Measurements from ENCODE around the gene APOL4. TPM values are rescaled to one million over a fixed set of nuclear protein-coding genes. Genes with fewer than 3 reads are reported as not detected.
"Not testable (repeated sequence)": the region's sequence is repeated elsewhere in the genome, so short reads cannot be mapped to it uniquely, and the experiment has no call there.

Gene APOL4, protein sequence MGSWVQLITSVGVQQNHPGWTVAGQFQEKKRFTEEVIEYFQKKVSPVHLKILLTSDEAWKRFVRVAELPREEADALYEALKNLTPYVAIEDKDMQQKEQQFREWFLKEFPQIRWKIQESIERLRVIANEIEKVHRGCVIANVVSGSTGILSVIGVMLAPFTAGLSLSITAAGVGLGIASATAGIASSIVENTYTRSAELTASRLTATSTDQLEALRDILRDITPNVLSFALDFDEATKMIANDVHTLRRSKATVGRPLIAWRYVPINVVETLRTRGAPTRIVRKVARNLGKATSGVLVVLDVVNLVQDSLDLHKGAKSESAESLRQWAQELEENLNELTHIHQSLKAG
- total RNA-seq (19.4 TPM), polyA plus RNA-seq (ENCODE audit: insufficient read depth in 1 of 8, insufficient read length in 8 of 8, low replicate concordance in 1 of 8) (10 to 100 TPM in 7 of 8 donors, 1 to 10 TPM in 1; 8.4 to 22.7 (median 21.2) TPM)
- long read RNA-seq, donor 1: 0 reads
- long read RNA-seq, donor 2: 0 reads
- long read RNA-seq, donor 3, partial matches to known transcripts: 5 of 5 reads
- long read RNA-seq, donor 3, other reads (novel, unspliced or antisense): 0 of 5 reads
- long read RNA-seq, donor 4, partial matches to known transcripts: 6 of 6 reads
- long read RNA-seq, donor 4, other reads (novel, unspliced or antisense): 0 of 6 reads
- long read RNA-seq, donor 5, partial matches to known transcripts: 5 of 5 reads
- long read RNA-seq, donor 5, other reads (novel, unspliced or antisense): 0 of 5 reads
- long read RNA-seq, donor 6, partial matches to known transcripts: 12 of 12 reads
- long read RNA-seq, donor 6, other reads (novel, unspliced or antisense): 0 of 12 reads
- long read RNA-seq, donor 7, partial matches to known transcripts: 6 of 6 reads
- long read RNA-seq, donor 7, other reads (novel, unspliced or antisense): 0 of 6 reads
- long read RNA-seq, donor 8: 0 reads
- long read RNA-seq, donor 9: 0 reads
- long read RNA-seq, donor 10, partial matches to known transcripts: 6 of 6 reads
- long read RNA-seq, donor 10, other reads (novel, unspliced or antisense): 0 of 6 reads
- long read RNA-seq, donor 11, partial matches to known transcripts: 22 of 22 reads
- long read RNA-seq, donor 11, other reads (novel, unspliced or antisense): 0 of 22 reads

DNA sequence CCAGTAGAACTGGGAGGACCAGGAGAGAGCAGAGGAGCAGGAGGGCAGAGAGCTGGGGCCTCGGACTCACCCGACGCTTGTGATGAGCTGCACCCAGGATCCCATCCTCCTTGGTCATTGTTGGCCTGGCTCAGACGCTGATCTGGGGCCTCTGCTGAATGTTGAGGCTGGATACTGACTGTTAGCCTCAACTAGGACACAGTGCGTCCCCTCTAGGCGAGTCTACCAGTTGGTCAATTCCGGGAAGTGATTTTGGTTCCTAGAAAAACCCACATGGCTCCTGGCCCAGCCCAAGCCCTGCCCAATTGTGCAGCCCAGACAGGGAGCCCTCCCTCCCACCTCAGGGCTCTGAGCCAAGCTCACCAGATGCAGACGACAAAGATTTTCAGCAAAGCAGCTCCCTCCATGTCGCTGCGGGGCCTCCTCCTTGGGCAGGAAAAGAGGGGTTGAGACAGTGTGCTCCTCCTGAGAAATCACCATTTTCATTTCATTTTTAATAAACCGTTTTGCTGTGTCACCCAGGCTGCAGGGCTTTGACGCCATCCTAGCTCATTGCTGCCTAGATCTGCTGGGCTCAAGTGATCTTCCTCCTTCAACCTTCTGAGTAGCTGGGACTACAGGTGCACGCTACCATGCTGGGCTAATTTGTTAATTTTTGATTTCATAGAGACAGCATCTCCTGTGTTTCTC is at the start of gene APOL4:
TSS of gene APOL4 (minus strand) at position 180 of the 690 bp plus-strand sequence. CDS start at position 105, 75 bp downstream.
- Histone ChIP-seq H3K9me3 (replicated peaks; ENCODE audit: control insufficient read depth, low read depth, low read length) (no peaks in the 10 kb centered on the region), H3K27me3 (ENCODE audit: control insufficient read depth, insufficient read depth, low read length) (no peaks in the 10 kb centered on the region), H3K4me3 (ENCODE audit: low read length) (no peak within 1 kb of the TSS), H3K4me1 (ENCODE audit: control insufficient read depth, insufficient read depth, low read length) (peaks cover 40% of the 10 kb centered on the region), H3K36me3 (ENCODE audit: control insufficient read depth, insufficient read depth, low read length) (no peaks in the 10 kb centered on the region), H3K27ac (ENCODE audit: low read length) (peak within 1 kb of the TSS; percentile 92)
- peak; percentile 94 for DNase-seq
- WGBS (ENCODE audit: insufficient coverage): 33% methylated on average over 4 of the region's 13 CpGs

DNA sequence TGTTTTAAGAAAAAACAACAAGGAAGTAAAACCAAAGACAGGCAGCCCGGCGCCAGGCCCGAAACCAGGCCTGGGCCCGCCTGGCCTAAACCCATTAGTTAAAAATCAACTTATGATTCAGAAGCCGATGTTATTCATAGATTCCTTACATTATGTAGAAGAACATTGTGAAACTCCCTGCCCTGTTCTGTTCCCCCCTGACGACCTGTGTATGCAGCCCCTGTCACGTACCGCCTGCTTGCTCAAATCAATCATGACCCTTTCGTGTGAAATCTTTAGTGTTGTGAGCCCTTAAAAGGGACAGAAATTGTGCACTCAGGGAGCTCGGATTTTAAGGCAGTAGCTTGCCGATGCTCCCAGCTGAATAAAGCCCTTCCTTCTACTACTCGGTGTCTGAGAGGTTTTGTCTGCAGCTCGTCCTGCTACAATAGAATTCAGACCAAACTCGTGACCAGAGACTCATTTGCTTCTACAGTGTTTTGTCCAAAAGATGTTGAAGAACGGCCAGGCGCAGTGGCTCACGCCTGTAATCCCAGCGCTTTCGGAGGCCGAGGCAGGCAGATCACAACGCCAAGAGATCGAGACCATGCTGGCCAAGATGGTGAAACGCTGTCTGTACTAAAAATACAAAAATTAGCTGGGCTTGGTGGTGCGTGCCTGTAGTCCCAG is 48.8 kb upstream of the APOL4 start:
- H3K27me3 ChIP-seq (ENCODE audit: control insufficient read depth, insufficient read depth, low read length); H3K4me3 ChIP-seq (ENCODE audit: low read length); H3K27ac ChIP-seq (ENCODE audit: low read length); H3K9me3 ChIP-seq (replicated peaks; ENCODE audit: control insufficient read depth, low read depth, low read length); DNase-seq; H3K36me3 ChIP-seq (ENCODE audit: control insufficient read depth, insufficient read depth, low read length): not testable (repeated sequence)
- peaks cover 33% of the 10 kb centered on the region for H3K4me1 ChIP-seq (ENCODE audit: control insufficient read depth, insufficient read depth, low read length)
- 84% methylated on average over 21 of the region's 24 CpGs for WGBS (ENCODE audit: insufficient coverage)

DNA sequence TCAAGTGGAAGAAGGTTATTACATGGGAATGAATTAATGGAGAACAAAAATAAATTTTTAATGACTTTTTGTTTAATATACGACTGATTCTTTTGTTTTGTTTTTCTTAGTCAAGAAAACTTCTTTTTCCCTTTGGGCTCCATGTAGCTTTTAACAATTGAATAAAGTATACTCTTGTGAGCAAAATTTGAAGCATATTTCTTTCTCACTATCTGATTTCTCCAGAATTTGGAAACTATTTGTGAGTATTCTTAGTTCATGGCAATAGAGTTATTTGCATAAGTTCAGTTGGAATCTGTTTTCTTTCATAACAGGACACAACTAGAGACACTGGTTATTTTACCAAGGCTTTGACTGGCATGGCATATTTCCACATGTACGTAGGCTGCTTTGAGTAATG is 47.6 kb upstream of the APOL4 start:
- Histone ChIP-seq H3K36me3 (ENCODE audit: control insufficient read depth, insufficient read depth, low read length) (no peaks in the 10 kb centered on the region), H3K9me3 (replicated peaks; ENCODE audit: control insufficient read depth, low read depth, low read length) (peaks cover 7% of the 10 kb centered on the region), H3K4me3 (ENCODE audit: low read length) (no peak overlapping the region), H3K27me3 (ENCODE audit: control insufficient read depth, insufficient read depth, low read length) (no peaks in the 10 kb centered on the region), H3K27ac (ENCODE audit: low read length) (no peak overlapping the region), H3K4me1 (ENCODE audit: control insufficient read depth, insufficient read depth, low read length) (peaks cover 33% of the 10 kb centered on the region)
- DNase-seq: no peak
- no CpG with 5 or more reads among the region's 2 CpGs for WGBS (ENCODE audit: insufficient coverage)

DNA sequence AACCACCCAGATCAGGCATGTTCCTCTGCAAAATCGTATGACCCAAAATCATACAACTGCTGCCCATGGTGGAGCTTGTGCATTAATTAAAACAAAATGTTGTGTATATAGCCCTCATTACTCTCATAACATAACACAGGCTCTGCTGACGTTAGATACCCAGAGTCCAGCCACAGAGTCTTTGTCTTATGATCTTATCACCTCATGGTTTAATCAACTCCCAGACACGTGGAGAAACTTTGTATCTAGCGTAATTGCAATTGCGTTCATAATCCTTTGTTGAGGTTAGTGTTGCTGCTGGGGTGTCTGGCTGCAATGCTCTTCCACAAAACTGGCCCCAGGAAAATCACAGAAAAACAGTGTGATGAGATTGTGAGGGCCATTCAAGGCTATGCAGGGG is 46.3 kb upstream of the APOL4 start:
- Histone ChIP-seq H3K27ac (ENCODE audit: low read length) (no peak overlapping the region), H3K4me1 (ENCODE audit: control insufficient read depth, insufficient read depth, low read length) (peaks cover 31% of the 10 kb centered on the region), H3K9me3 (replicated peaks; ENCODE audit: control insufficient read depth, low read depth, low read length) (peaks cover 7% of the 10 kb centered on the region), H3K36me3 (ENCODE audit: control insufficient read depth, insufficient read depth, low read length) (no peaks in the 10 kb centered on the region), H3K27me3 (ENCODE audit: control insufficient read depth, insufficient read depth, low read length) (no peaks in the 10 kb centered on the region), H3K4me3 (ENCODE audit: low read length) (no peak overlapping the region)
- no CpG with 5 or more reads among the region's 5 CpGs for WGBS (ENCODE audit: insufficient coverage)
- DNase-seq: no peak

DNA sequence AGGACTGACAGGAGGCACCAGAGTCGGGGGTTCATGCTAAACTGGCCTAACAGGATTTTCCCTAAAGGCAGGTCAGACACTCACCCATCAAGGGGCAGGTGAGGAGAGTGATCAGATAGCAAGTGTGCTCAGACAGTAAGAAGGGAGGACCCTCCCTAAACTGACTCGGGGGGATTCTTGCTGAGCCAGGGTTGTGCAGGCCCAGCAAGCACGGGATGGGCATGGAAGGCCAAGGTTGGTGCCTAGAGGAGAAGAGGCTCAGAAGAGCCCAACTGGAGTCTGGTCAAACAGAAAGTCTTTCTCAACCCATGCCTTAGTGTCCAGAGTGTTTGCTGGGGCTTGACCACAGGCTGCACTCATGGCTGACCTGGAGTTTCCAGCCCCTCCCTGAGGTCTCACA is 45.1 kb upstream of the APOL4 start:
- H3K27me3 ChIP-seq (ENCODE audit: control insufficient read depth, insufficient read depth, low read length): no peaks in the 10 kb centered on the region
- H3K27ac ChIP-seq (ENCODE audit: low read length): no peak overlapping the region
- WGBS (ENCODE audit: insufficient coverage): 88% methylated on average over 2 of the region's 3 CpGs
- H3K9me3 ChIP-seq (replicated peaks; ENCODE audit: control insufficient read depth, low read depth, low read length): peaks cover 7% of the 10 kb centered on the region
- no peaks in the 10 kb centered on the region for H3K36me3 ChIP-seq (ENCODE audit: control insufficient read depth, insufficient read depth, low read length)
- peaks cover 24% of the 10 kb centered on the region for H3K4me1 ChIP-seq (ENCODE audit: control insufficient read depth, insufficient read depth, low read length)
- no peak overlapping the region for H3K4me3 ChIP-seq (ENCODE audit: low read length)
- no peak for DNase-seq

DNA sequence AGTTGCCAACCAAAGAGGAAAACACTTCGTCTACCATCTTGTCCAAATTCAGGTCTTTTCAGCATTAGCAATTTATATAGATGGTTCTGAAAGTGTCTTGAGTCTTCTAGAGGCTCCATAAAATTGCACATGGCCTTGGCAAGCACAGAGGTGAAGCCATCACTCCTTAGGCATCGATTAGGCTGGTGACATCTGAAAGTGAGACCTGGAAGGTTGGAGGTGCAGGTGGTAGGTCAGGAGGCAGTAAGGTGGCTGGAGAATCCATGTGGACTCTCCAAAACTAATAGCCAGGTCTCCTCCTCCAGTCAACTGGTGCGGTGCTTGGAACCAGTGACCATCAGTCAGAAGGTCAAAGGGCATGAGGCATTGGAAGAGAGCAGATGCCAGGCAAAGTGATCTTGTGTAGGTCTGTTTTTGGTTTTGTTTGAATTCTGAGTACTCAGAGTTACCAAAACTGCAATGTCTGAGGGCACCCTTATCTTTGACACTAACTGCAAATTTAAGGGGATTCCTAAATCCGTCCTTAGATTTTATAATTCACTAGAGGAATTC is 44.3 kb upstream of the APOL4 start:
- H3K4me1 ChIP-seq (ENCODE audit: control insufficient read depth, insufficient read depth, low read length): peaks cover 24% of the 10 kb centered on the region
- no peak overlapping the region for H3K4me3 ChIP-seq (ENCODE audit: low read length)
- H3K9me3 ChIP-seq (replicated peaks; ENCODE audit: control insufficient read depth, low read depth, low read length): peaks cover 7% of the 10 kb centered on the region
- no peaks in the 10 kb centered on the region for H3K36me3 ChIP-seq (ENCODE audit: control insufficient read depth, insufficient read depth, low read length)
- no peak for DNase-seq
- WGBS (ENCODE audit: insufficient coverage): 92% methylated on average over 2 of the region's 4 CpGs
- H3K27me3 ChIP-seq (ENCODE audit: control insufficient read depth, insufficient read depth, low read length): no peaks in the 10 kb centered on the region
- no peak overlapping the region for H3K27ac ChIP-seq (ENCODE audit: low read length)

DNA sequence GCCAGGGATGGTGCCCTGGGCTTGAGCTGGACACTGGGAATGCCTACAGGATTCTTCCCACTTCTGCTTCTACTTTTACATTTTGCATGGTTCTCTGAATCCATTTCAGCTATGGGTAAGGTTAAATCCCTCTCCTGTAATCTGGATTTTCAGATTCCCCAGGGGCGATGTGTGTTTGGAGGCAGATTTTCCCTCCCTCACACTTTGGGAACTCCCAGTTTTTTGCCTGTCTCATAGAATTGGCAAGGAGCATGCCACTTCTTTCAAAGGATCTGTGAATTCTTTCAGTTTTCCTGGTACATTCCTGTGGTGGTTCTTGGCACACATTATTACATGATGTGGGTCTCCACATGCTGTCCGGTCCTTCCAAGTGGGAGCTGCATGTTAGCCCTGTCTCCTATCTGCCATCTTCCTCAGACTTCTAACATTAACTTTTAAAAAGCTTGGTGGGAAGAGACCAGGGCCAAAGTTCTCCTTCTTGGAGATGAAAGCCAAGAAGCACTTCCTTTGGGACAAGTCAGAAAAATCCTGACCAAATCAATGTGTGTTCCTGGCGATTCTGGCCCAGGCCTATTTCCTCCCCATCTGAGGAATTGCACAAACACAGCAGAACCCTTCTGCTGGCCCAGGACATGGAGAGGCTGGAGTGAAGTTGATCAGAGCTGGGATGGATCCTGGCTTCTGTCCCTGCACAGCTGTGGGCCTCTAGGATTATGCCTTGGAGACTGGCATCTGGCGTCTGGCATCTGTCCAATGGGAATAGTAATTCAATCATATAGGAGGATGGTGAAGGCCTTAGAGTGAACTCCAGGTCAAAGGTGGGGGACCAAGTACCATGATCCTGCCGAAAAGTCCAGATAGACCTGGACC is 43.1 kb upstream of the APOL4 start:
- no peaks in the 10 kb centered on the region for H3K36me3 ChIP-seq (ENCODE audit: control insufficient read depth, insufficient read depth, low read length)
- H3K27ac ChIP-seq (ENCODE audit: low read length): peak overlapping the region; percentile 80
- no peak overlapping the region for H3K4me3 ChIP-seq (ENCODE audit: low read length)
- WGBS (ENCODE audit: insufficient coverage): 58% methylated on average over 3 of the region's 5 CpGs
- peaks cover 7% of the 10 kb centered on the region for H3K9me3 ChIP-seq (replicated peaks; ENCODE audit: control insufficient read depth, low read depth, low read length)
- no peaks in the 10 kb centered on the region for H3K27me3 ChIP-seq (ENCODE audit: control insufficient read depth, insufficient read depth, low read length)
- H3K4me1 ChIP-seq (ENCODE audit: control insufficient read depth, insufficient read depth, low read length): peaks cover 27% of the 10 kb centered on the region
- DNase-seq: peak; percentile 72

DNA sequence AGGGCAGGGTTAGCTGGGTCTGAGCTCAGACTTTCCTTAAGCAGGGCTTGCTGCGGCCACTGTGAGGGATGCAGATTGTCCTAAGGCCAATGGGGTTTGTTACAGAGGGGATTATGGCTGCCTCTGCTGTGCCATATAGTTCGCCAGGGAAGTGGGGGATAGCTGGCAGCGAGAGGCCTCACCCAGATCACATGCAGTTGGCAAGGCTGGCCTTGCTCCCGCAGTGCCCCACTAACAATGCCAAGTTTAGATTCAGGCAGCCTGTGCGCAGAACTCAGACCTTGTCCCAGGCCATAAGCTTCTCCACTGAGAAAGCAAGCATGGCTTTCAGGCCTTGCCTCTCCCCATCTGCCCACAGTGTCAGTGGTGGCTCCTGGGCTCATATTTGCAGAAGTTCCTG is 42.4 kb upstream of the APOL4 start:
- Histone ChIP-seq H3K27me3 (ENCODE audit: control insufficient read depth, insufficient read depth, low read length) (no peaks in the 10 kb centered on the region), H3K27ac (ENCODE audit: low read length) (peak overlapping the region; percentile 80), H3K4me3 (ENCODE audit: low read length) (no peak overlapping the region), H3K36me3 (ENCODE audit: control insufficient read depth, insufficient read depth, low read length) (no peaks in the 10 kb centered on the region), H3K9me3 (replicated peaks; ENCODE audit: control insufficient read depth, low read depth, low read length) (peaks cover 5% of the 10 kb centered on the region), H3K4me1 (ENCODE audit: control insufficient read depth, insufficient read depth, low read length) (peaks cover 31% of the 10 kb centered on the region)
- 74% methylated on average over 5 of the region's 5 CpGs for WGBS (ENCODE audit: insufficient coverage)
- DNase-seq: peak; percentile 55

Data from muscle of leg (tissue), 16 donors.